GM19467 (cell line): ENCODE data around the gene COG1.
A peak's percentile ranks its signal among the peaks of the same experiment; 100 is the strongest.

Experiments
- ATAC-seq: cut with Tn5 transposase; IDR thresholded peaks from one replicate; pipeline ENCODE4 v1.9.1; 2021; ENCODE audit warnings: mild to moderate bottlenecking, moderate library complexity; ENCODE audit not compliant: unreplicated experiment

Gene COG1

DNA sequence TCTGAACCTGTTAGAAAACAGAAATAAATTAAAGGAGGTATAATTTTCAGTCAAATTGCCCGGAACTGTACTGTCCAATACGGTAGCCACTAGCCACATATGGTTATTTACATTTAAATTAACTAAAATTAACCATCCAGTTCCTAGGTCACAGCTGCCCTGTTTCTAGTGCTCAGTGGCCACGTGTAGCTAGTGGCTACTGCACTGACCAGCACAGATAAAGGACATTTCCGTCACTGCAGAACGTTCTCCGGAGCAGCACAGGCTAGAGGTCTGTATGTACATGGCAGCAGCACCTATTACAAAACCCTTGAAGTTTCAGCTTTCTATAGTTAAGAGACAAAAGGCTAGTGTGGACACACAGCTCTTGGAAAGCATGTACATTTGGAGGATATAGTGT, 35.1 kb downstream of the COG1 start:
- ATAC-seq: no peak

DNA sequence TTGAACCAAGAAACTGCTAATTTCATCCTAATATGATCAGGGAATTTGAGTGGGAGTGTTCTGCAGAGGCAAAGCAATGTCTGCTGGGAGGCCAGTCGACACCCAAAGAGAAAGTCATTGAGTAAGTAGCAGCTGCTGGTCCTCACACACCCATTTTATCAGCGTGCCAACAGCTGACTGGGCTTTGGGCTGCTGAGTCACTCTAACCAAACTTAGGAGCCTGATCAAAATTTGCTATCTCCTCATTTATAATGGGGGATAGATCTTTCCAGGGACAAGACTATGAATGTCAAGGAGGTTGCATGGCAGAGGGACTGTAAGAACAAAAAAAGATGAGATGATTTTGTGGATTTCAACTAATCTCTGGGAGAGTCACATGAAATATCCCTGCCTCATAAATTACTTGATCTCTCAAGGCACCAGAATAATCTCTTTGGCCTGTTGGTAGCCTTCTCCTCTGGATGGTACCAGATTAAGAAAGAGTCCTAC, 35.9 kb downstream of the COG1 start:
- no peak for ATAC-seq

GRCh38 chr17:73230088-73230487, 37.2 kb downstream of the COG1 start:
- no peak for ATAC-seq

DNA sequence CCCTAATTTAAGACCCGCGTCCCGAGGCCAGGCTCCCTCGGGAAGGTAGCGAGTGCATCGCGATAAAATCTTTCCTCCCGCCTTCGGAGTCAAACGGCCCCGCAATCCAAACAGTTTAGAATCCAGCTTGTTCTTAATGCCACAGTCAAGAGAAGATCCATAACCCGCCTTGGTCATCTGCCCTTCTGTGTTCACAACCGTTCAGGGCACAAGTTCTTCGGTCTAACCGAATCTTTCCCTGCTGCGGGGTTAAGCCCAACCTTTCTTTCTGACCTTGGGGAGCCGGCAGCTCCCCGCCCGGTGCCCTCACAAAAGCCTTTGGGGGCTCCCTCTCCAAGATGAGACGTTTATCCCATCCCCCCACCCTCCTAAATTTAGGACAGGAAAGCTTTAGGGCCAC, 38.5 kb downstream of the COG1 start:
- no peak for ATAC-seq

- peak; percentile 69 for ATAC-seq
These were observed 39.2 kb downstream of the COG1 start for GRCh38 chr17:73231841-73232586.

DNA sequence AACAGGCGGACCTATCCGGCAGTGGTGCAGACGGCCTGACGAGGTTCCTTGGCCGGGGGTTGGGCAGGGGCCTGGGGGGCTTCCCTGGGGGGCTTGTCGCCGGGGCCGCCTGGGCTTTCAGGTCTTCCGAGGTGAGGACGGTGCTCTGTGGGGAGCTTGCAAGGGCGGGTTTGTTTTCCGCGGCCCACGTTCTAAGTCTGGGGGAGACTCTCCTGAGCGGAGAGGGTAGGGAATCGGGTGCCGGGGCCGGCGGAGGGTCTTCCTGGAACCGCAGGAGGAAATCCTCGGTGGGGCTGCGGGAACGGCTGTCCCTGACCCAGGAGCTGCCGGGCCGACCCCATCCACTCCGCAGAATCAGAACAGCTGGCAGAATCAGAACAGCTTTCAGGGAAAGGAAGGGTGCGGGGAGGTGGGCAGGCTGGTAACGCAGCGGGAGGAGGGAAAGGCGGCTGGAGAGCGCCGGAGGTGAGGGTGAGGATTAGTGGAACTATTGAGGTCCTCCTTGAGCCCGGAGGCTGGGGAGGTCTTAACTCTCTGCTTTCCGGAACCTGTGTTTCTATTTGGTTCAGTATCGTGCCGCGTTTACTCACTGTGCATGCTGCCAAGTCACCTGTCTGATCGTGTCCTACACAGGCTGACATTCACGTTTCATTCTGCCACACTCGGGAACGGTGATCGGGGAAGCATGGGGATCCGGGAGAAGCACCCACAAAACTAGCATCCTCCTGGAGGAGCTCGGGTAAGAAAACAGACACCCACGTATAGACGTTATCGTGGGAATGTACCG, 39.9 kb downstream of the COG1 start:
- peak; percentile 16 for ATAC-seq

DNA sequence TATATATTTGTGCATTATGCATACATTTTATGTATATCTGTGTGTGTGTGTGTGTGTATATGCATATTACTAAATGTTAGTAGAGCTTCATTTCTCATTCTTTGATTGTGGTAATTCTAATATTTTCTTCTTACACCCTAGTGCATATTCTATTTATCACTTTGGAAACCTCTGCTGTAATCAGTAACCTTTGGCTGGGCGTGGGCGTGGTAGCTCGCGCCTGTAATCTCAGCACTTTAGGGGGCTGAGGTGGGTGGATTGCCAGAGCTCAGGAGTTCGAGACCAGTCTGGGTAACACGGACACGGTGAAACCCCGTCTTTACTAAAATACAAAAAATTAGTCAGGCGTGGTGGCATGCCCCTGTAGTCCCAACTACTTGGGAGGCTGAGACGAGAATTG, 41.9 kb downstream of the COG1 start:
- ATAC-seq: no peak

GRCh38 chr17:73237714-73238113, 44.9 kb downstream of the COG1 start:
- no peak for ATAC-seq

GRCh38 chr17:73240561-73240960, 47.7 kb downstream of the COG1 start:
- ATAC-seq: no peak

- no peak for ATAC-seq
These were observed 54.9 kb downstream of the COG1 start for GRCh38 chr17:73247726-73248125.

- no peak for ATAC-seq
These were observed 55.7 kb downstream of the COG1 start for GRCh38 chr17:73248532-73248931.

DNA sequence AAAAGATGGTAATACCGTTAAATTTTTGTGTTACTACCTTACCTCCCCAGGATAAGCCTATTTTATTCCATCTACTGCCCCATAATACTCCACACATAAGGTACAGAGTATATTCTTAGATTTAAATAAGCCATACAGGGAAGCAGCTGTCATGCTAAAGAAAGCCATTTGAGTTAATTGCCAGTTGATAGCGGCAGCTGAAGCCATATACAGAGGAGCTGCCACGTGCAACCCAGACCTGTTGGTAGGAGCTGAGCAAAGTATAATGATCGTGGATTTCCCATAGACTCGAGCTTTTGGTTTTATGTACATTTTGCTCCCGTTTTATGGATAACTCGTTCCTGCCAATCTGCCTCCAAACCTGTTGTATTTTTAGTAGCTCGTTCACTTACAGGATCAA, 56.8 kb downstream of the COG1 start:
- ATAC-seq: no peak

DNA sequence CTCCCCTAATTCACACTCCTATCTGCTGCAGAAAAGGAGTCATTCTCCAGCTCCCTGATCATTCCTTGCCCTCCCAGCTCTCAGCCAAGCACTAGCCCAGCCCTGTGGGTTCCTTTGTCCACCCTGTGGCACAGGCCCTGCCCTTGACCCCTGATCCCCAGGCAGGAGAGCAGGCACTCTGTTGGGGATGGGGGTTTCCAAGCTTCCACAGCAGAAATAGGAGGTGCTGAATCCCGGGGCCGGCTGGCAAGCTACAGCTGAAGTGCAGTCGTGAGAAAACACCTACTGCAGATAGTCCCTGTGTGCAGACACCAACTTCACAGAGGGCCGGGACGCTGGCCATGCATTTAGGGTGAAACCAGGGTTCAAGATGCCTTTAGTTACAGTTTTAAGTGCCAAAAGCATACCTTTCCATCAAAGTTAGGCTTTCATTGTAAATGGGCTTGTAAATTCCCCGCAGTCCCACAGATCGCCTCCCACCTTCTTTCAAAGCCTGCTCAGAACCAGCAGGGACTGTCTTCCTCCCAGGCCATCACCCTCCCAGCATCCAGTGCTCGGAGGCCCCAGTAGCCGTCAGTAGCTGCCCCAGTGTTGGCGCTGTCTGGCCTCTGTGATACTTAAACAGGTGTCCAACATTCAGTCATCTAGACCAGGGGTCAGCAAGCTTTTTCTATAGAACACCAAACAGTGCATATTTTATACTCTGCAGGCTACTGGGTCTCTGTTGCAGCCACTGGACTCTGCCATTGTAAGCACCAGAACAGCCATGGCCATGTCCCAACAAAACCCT, 58.2 kb downstream of the COG1 start:
- ATAC-seq: no peak

DNA sequence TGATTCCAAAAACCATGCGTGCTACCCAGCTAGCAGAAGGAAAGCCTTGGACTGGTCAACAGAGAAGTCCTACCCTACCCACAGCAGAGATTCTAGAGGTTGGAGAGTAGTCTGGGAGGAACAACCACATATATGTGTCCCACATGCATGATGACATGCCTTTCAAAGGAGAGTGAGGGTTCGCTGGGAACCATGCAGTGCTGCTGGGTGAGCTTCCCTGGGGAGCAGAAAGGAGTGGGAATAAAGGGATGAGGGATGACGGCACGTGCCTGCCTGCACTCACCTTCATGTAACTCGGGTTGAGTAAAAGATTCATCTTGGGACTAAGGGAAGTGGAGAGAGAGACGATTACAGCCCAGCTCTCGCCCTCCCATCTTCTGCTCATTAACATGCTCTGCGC, 59.0 kb downstream of the COG1 start:
- no peak for ATAC-seq

DNA sequence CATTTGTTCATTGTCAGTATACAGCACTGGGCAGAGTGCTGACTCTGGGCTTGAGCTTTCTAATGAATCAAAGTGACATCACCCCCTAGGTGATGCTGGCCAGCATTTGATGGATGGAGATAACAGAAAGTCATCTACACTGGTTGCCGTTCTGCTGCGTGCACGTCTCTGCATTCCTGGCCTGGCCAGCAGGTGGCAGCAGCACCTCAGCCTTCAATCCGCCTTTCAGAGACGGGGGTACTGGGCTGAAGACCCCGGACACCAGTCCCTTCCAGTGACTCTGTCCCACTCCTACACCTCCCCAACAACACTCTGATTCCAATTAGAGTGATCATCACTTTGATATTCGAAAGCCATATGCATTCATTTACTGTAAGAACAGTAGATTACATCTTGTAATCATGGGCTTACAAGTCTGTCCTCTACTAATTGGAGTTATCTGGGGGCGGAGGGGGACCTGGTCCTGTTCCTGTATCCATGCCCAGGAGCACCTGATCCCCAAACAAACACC, 62.9 kb downstream of the COG1 start:
- ATAC-seq: no peak

GRCh38 chr17:73256220-73256619, 63.4 kb downstream of the COG1 start:
- ATAC-seq: no peak

GRCh38 chr17:73257516-73257915, 64.7 kb downstream of the COG1 start:
- no peak for ATAC-seq
